ENCODE measurements around the gene OAS1. TPM values are rescaled to one million over a fixed set of nuclear protein-coding genes. Genes with fewer than 3 reads are reported as not detected.
"Not testable (repeated sequence)": the region's sequence is repeated elsewhere in the genome, so short reads cannot be mapped to it uniquely, and the experiment has no call there.

The OAS1 gene
- total RNA-seq, 2 donors from 2014 or later, result 17.3 to 41.9 TPM

- H3K4me3 Mint-ChIP-seq, result no peak overlapping the region
- ATAC-seq (replicated peaks in 1 of 2), result no peak
- H3K9me3 Mint-ChIP-seq, result no peaks in the 10 kb centered on the region
- H3K27ac Mint-ChIP-seq, result no peak overlapping the region
- no peaks in the 10 kb centered on the region for H3K4me1 Mint-ChIP-seq (ENCODE audit: low read depth)
- H3K27me3 Mint-ChIP-seq (ENCODE audit: low read depth), result no peaks in the 10 kb centered on the region
- no peak for DNase-seq
- peaks cover 0 to 4% of the 10 kb centered on the region in 2 donors for H3K36me3 Mint-ChIP-seq (ENCODE audit: insufficient read depth in 2 of 2)
Observed at GRCh38 chr12:112946236-112947000, 39.7 kb downstream of the OAS1 start.

- Mint-ChIP-seq H3K4me1 (ENCODE audit: low read depth) (no peaks in the 10 kb centered on the region), H3K36me3 (ENCODE audit: insufficient read depth in 2 of 2) (peaks cover 0 to 4% of the 10 kb centered on the region in 2 donors), H3K27ac (no peak overlapping the region), H3K9me3 (no peaks in the 10 kb centered on the region), H3K4me3 (no peak overlapping the region), H3K27me3 (ENCODE audit: low read depth) (no peaks in the 10 kb centered on the region)
- ATAC-seq (replicated peaks in 1 of 2), result no peak
- no peak for DNase-seq
Observed at GRCh38 chr12:112947314-112947713, 40.6 kb downstream of the OAS1 start.

- DNase-seq (no peak), ATAC-seq (replicated peaks in 1 of 2) (no peak)
- Mint-ChIP-seq H3K27me3 (ENCODE audit: low read depth) (no peaks in the 10 kb centered on the region), H3K36me3 (ENCODE audit: insufficient read depth in 2 of 2) (peaks cover 2 to 7% of the 10 kb centered on the region in 2 donors), H3K27ac (no peak overlapping the region), H3K4me3 (no peak overlapping the region), H3K9me3 (no peaks in the 10 kb centered on the region), H3K4me1 (ENCODE audit: low read depth) (no peaks in the 10 kb centered on the region)
Observed at GRCh38 chr12:112947761-112948160, 41.0 kb downstream of the OAS1 start.

- Mint-ChIP-seq H3K9me3 (no peaks in the 10 kb centered on the region), H3K36me3 (ENCODE audit: insufficient read depth in 2 of 2) (peaks cover 4 to 7% of the 10 kb centered on the region in 2 donors), H3K27me3 (ENCODE audit: low read depth) (no peaks in the 10 kb centered on the region), H3K4me1 (ENCODE audit: low read depth) (no peaks in the 10 kb centered on the region), H3K27ac (no peak overlapping the region), H3K4me3 (no peak overlapping the region)
- DNase-seq (no peak), ATAC-seq (replicated peaks in 1 of 2) (no peak)
Observed at GRCh38 chr12:112948806-112949205, 42.0 kb downstream of the OAS1 start.

GRCh38 chr12:112950701-112951100, 43.9 kb downstream of the OAS1 start:
- ATAC-seq (replicated peaks in 1 of 2), result no peak
- no peak for DNase-seq
- Mint-ChIP-seq H3K4me1 (ENCODE audit: low read depth) (no peaks in the 10 kb centered on the region), H3K4me3 (no peak overlapping the region), H3K9me3 (no peaks in the 10 kb centered on the region), H3K36me3 (ENCODE audit: insufficient read depth in 2 of 2) (peaks cover 4 to 9% of the 10 kb centered on the region in 2 donors), H3K27ac (no peak overlapping the region), H3K27me3 (ENCODE audit: low read depth) (no peaks in the 10 kb centered on the region)

- H3K4me3 Mint-ChIP-seq; H3K27me3 Mint-ChIP-seq (ENCODE audit: low read depth); ATAC-seq (replicated peaks in 1 of 2); H3K9me3 Mint-ChIP-seq; DNase-seq; H3K27ac Mint-ChIP-seq; H3K4me1 Mint-ChIP-seq (ENCODE audit: low read depth): not testable (repeated sequence)
- H3K36me3 Mint-ChIP-seq (ENCODE audit: insufficient read depth in 2 of 2), result peaks cover 23 to 31% of the 10 kb centered on the region in 2 donors
Observed at GRCh38 chr12:112957125-112957524, 50.4 kb downstream of the OAS1 start.

- ATAC-seq (replicated peaks in 1 of 2) (no peak), DNase-seq (no peak)
Observed at GRCh38 chr12:112961074-112961473, 54.3 kb downstream of the OAS1 start.

GRCh38 chr12:112961536-112961935, 54.8 kb downstream of the OAS1 start:
- ATAC-seq (replicated peaks in 1 of 2), result no peak
- no peaks in the 10 kb centered on the region for H3K27me3 Mint-ChIP-seq (ENCODE audit: low read depth)
- no peak for DNase-seq
- H3K4me3 Mint-ChIP-seq, result no peak overlapping the region
- H3K36me3 Mint-ChIP-seq (ENCODE audit: insufficient read depth in 2 of 2), result peaks cover 20 to 29% of the 10 kb centered on the region in 2 donors
- peak overlapping the region; percentile 29 for H3K27ac Mint-ChIP-seq
- peaks cover 0 to 8% of the 10 kb centered on the region in 2 donors for H3K9me3 Mint-ChIP-seq
- H3K4me1 Mint-ChIP-seq (ENCODE audit: low read depth), result peaks cover 5% of the 10 kb centered on the region

More at GRCh38 chr12:112961074-112961473, 54.3 kb downstream of the OAS1 start:
- Mint-ChIP-seq H3K4me1 (ENCODE audit: low read depth) (peaks cover 5% of the 10 kb centered on the region), H3K27me3 (ENCODE audit: low read depth) (no peaks in the 10 kb centered on the region), H3K27ac (no peak overlapping the region), H3K9me3 (peaks cover 0 to 8% of the 10 kb centered on the region in 2 donors), H3K36me3 (ENCODE audit: insufficient read depth in 2 of 2) (peaks cover 23 to 29% of the 10 kb centered on the region in 2 donors), H3K4me3 (no peak overlapping the region)

- ATAC-seq (replicated peaks in 1 of 2), result no peak
- H3K4me1 Mint-ChIP-seq (ENCODE audit: low read depth), result peaks cover 5% of the 10 kb centered on the region
- no peak overlapping the region for H3K27ac Mint-ChIP-seq
- DNase-seq, result no peak
- H3K9me3 Mint-ChIP-seq, result peaks cover 0 to 8% of the 10 kb centered on the region in 2 donors
- H3K27me3 Mint-ChIP-seq (ENCODE audit: low read depth), result no peaks in the 10 kb centered on the region
- H3K4me3 Mint-ChIP-seq, result no peak overlapping the region
- H3K36me3 Mint-ChIP-seq (ENCODE audit: insufficient read depth in 2 of 2), result peaks cover 20 to 24% of the 10 kb centered on the region in 2 donors
Observed at GRCh38 chr12:112962561-112962960, 55.8 kb downstream of the OAS1 start.

- Mint-ChIP-seq H3K9me3 (peaks cover 0 to 7% of the 10 kb centered on the region in 2 donors), H3K27ac (no peak overlapping the region), H3K36me3 (ENCODE audit: insufficient read depth in 2 of 2) (peaks cover 15 to 20% of the 10 kb centered on the region in 2 donors), H3K4me3 (no peak overlapping the region), H3K4me1 (ENCODE audit: low read depth) (peaks cover 5% of the 10 kb centered on the region), H3K27me3 (ENCODE audit: low read depth) (no peaks in the 10 kb centered on the region)
- ATAC-seq (replicated peaks in 1 of 2) (no peak), DNase-seq (no peak)
Observed at GRCh38 chr12:112963227-112963861, 56.6 kb downstream of the OAS1 start.

- H3K27ac Mint-ChIP-seq, result no peak overlapping the region
- H3K36me3 Mint-ChIP-seq (ENCODE audit: insufficient read depth in 2 of 2), result peaks cover 15 to 18% of the 10 kb centered on the region in 2 donors
- H3K4me3 Mint-ChIP-seq, result no peak overlapping the region
- peaks cover 5% of the 10 kb centered on the region for H3K4me1 Mint-ChIP-seq (ENCODE audit: low read depth)
- no peak for DNase-seq
- no peaks in the 10 kb centered on the region for H3K27me3 Mint-ChIP-seq (ENCODE audit: low read depth)
- peaks cover 0 to 7% of the 10 kb centered on the region in 2 donors for H3K9me3 Mint-ChIP-seq
- ATAC-seq (replicated peaks in 1 of 2), result no peak
Observed at GRCh38 chr12:112964067-112964670, 57.4 kb downstream of the OAS1 start.

GRCh38 chr12:112964915-112965314, 58.2 kb downstream of the OAS1 start:
- Mint-ChIP-seq H3K27me3 (ENCODE audit: low read depth) (no peaks in the 10 kb centered on the region), H3K4me1 (ENCODE audit: low read depth) (peaks cover 5% of the 10 kb centered on the region), H3K27ac (no peak overlapping the region), H3K36me3 (ENCODE audit: insufficient read depth in 2 of 2) (peaks cover 10% of the 10 kb centered on the region in 2 donors), H3K9me3 (peaks cover 0 to 3% of the 10 kb centered on the region in 2 donors), H3K4me3 (no peak overlapping the region)
- DNase-seq, result no peak
- no peak for ATAC-seq (replicated peaks in 1 of 2)

- Mint-ChIP-seq H3K27ac (no peak overlapping the region), H3K36me3 (ENCODE audit: insufficient read depth in 2 of 2) (peaks cover 9 to 10% of the 10 kb centered on the region in 2 donors), H3K27me3 (ENCODE audit: low read depth) (no peaks in the 10 kb centered on the region), H3K4me3 (no peak overlapping the region), H3K9me3 (peaks cover 0 to 3% of the 10 kb centered on the region in 2 donors), H3K4me1 (ENCODE audit: low read depth) (peaks cover 5% of the 10 kb centered on the region)
- no peak for ATAC-seq (replicated peaks in 1 of 2)
- no peak for DNase-seq
Observed at GRCh38 chr12:112965643-112966042, 58.9 kb downstream of the OAS1 start.
